ENCODE measurements around the gene TESK2.

DNA sequence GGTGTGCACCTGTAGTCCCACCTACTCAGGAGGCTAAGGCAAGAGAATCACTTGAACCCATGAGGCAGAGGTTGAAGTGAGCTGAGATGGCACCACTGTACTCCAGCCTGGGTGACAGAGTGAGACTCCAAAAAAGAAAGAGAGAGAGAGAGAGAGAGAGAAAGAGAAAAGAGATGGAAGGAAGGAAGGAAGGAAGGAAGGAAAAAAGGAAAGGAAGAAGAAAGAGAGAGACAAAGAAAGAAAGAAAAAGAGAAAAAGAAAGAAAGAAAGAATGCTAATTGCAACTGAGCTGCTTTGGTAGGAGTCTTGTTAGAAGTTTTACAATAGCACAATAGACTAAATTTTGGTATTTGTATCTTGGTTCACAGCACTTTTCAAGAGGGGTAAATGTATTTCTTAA is 25.7 kb downstream of the TESK2 start:
- TF ChIP-seq CTCF (IDR thresholded peaks at IDR 0.05), result no peak
- no peak for TF ChIP-seq POLR2A (IDR thresholded peaks at IDR 0.05)

Measured in Peyer's patch (tissue), 4 donors.